ENCODE results near the gene CNTN3. TPM values are rescaled to one million over a fixed set of nuclear protein-coding genes. Genes with fewer than 3 reads are reported as not detected.

CNTN3 gene
- total and polyA plus RNA-seq, 8 donors: 0.76 to 17.1 (median 3.2) TPM

DNA sequence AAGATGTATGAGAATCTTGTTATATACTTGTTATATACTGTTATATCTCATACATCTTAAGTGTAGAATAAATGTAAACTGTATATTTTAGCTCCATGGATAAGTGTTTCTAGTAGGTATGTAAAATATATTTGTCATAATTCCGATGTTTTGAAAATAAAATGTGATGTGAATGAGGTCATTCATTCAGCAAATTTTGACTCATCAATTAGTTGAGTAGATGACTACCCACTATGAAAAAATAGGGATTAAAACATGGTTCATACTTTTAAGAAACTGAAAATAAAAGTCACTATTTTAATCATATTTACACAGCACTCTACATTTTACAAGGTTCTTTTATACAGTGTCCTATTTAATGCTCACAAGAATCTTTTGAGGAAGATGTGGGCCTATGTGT lies 28.4 kb upstream of the CNTN3 start:
- no peak for DNase-seq
- intact Hi-C loops (cut with DNase I; ENCODE audit: low total_unique reads): no loop called here
- Histone ChIP-seq H3K9me3 (no peaks in the 10 kb centered on the region), H3K27me3 (no peaks in the 10 kb centered on the region), H3K36me3 (no peaks in the 10 kb centered on the region), H3K27ac (peak overlapping the region in 4 of 5 donors; percentile 31 to 63 (median 50)), H3K4me1 (peaks cover 0 to 7% (median 0%) of the 10 kb centered on the region in 4 donors), H3K4me3 (no peak overlapping the region)
- 79 to 90% (median 88%) methylated on average over 1 of the region's 1 CpG for WGBS, 5 donors
- TF ChIP-seq, protein P1, sequence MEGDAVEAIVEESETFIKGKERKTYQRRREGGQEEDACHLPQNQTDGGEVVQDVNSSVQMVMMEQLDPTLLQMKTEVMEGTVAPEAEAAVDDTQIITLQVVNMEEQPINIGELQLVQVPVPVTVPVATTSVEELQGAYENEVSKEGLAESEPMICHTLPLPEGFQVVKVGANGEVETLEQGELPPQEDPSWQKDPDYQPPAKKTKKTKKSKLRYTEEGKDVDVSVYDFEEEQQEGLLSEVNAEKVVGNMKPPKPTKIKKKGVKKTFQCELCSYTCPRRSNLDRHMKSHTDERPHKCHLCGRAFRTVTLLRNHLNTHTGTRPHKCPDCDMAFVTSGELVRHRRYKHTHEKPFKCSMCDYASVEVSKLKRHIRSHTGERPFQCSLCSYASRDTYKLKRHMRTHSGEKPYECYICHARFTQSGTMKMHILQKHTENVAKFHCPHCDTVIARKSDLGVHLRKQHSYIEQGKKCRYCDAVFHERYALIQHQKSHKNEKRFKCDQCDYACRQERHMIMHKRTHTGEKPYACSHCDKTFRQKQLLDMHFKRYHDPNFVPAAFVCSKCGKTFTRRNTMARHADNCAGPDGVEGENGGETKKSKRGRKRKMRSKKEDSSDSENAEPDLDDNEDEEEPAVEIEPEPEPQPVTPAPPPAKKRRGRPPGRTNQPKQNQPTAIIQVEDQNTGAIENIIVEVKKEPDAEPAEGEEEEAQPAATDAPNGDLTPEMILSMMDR (IDR thresholded peaks at IDR 0.05): no peak
- TF ChIP-seq POLR2AphosphoS5 (IDR thresholded peaks at IDR 0.05) (no peak), EP300 (IDR thresholded peaks at IDR 0.05) (no peak), POLR2A (IDR thresholded peaks at IDR 0.05) (no peak)

DNA sequence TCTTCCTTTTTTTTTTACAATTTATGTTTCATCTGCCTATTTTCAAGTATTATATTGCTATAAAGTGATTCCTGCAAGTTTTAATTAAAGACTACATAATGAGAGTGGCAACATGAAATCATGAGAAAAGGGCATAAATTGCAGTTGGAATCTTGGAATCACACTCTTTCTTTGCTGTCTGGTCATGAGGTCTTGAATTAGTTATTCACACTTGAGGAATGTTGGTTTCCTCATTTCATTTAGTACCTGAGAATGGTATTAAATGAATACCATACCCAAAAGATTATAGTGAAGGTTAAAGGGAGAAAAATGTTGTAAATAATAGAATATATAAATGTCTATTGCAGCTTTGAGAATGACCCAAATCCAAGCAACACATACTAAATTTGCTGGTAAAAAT lies 25.8 kb upstream of the CNTN3 start:
- Histone ChIP-seq H3K4me1 (peaks cover 0 to 7% (median 0%) of the 10 kb centered on the region in 4 donors), H3K4me3 (no peak overlapping the region), H3K36me3 (no peaks in the 10 kb centered on the region), H3K27ac (no peak overlapping the region), H3K9me3 (no peaks in the 10 kb centered on the region), H3K27me3 (no peaks in the 10 kb centered on the region)
- DNase-seq: no peak
- TF ChIP-seq EP300 (IDR thresholded peaks at IDR 0.05) (no peak), POLR2A (IDR thresholded peaks at IDR 0.05) (no peak), POLR2AphosphoS5 (IDR thresholded peaks at IDR 0.05) (no peak)
- TF ChIP-seq, protein P1 (IDR thresholded peaks at IDR 0.05): no peak
- intact Hi-C loops (cut with DNase I; ENCODE audit: low total_unique reads): no loop called here

DNA sequence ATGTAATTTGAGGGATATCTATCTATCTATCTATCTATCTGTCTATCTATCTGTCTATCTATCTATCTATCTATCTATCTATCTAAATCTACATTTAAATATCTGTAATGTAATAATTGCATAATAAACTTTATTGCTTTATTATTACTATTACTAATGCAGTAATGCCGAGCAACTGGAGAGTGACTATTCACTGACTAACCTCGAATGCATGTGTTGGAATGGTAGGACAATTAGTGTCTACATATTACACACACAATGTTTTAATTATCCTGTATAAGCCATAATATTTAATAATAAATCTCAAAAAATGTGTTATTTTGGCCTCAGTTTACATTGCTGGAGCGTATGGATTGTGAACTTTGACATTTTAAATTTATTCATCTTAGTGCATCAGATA lies 25.2 kb upstream of the CNTN3 start:
- WGBS, 5 donors: 79 to 85% (median 82%) methylated on average over 3 of the region's 3 CpGs
- peaks cover 0 to 7% (median 0%) of the 10 kb centered on the region in 4 donors for H3K4me1 ChIP-seq
- no peak for DNase-seq
- no peaks in the 10 kb centered on the region for H3K36me3 ChIP-seq
- H3K27me3 ChIP-seq: no peaks in the 10 kb centered on the region
- no peaks in the 10 kb centered on the region for H3K9me3 ChIP-seq
- no peak overlapping the region for H3K4me3 ChIP-seq
- no peak overlapping the region for H3K27ac ChIP-seq
- intact Hi-C loops (cut with DNase I; ENCODE audit: low total_unique reads): no loop called here
- TF ChIP-seq EP300 (IDR thresholded peaks at IDR 0.05) (no peak), POLR2A (IDR thresholded peaks at IDR 0.05) (no peak), POLR2AphosphoS5 (IDR thresholded peaks at IDR 0.05) (no peak)
- TF ChIP-seq, protein P1 (IDR thresholded peaks at IDR 0.05): no peak

DNA sequence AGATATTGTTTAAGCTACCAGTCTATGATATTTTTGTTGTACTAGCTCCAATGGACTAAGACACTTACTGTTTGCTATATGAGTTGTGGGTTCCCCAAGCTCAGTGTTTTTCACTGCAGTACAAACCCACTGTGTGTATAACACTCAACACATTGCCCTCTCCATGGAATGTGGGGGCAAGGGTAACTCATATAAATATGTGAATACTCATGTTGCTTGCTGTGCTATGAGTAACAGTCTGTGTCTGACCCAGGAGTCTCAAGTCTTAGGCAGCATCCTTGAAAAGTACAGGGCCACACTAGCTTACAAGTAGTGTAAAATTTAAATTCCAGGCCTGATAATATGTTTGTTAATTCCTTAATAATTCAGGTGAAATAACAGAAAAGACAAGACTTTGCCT lies 22.5 kb upstream of the CNTN3 start:
- TF ChIP-seq, protein P1 (IDR thresholded peaks at IDR 0.05): no peak
- no peak for TF ChIP-seq POLR2A (IDR thresholded peaks at IDR 0.05)
- intact Hi-C loops (cut with DNase I; ENCODE audit: low total_unique reads): no loop called here
- no peaks in the 10 kb centered on the region for H3K27me3 ChIP-seq
- DNase-seq: no peak
- H3K9me3 ChIP-seq: no peaks in the 10 kb centered on the region
- H3K4me1 ChIP-seq: no peaks in the 10 kb centered on the region
- H3K27ac ChIP-seq: no peak overlapping the region
- H3K4me3 ChIP-seq: no peak overlapping the region
- no peaks in the 10 kb centered on the region for H3K36me3 ChIP-seq
